CD4-positive, alpha-beta T cell treated with Interleukin-17A for 4 hours (primary cell): ENCODE results near the gene INKA1.
"Not testable (repeated sequence)": the region's sequence is repeated elsewhere in the genome, so short reads cannot be mapped to it uniquely, and the experiment has no call there.

Experiments
- DNase-seq: peaks from one replicate; pipeline ENCODE4 v3.0.0-alpha.2; 2020; ENCODE audit warnings: mixed read lengths

The INKA1 gene

GRCh38 chr3:49813497-49814174 is 10.6 kb downstream of the INKA1 start, which contains the start of gene UBA7:
TSS of gene UBA7 (minus strand) at chr3:49813953. CDS start at chr3:49813787, 166 bp downstream.
- peak; percentile 52 for DNase-seq

GRCh38 chr3:49823131-49823530 is 20.1 kb downstream of the INKA1 start:
- DNase-seq, result not testable (repeated sequence)

- DNase-seq, result no peak
Measured at GRCh38 chr3:49826016-49826415, 23.0 kb downstream of the INKA1 start.

GRCh38 chr3:49831341-49831740 is 28.3 kb downstream of the INKA1 start:
- DNase-seq, result no peak

GRCh38 chr3:49839193-49839809 is 36.2 kb downstream of the INKA1 start:
- peak; percentile 88 for DNase-seq

- DNase-seq, result no peak
Measured at GRCh38 chr3:49840388-49840787, 37.3 kb downstream of the INKA1 start.

GRCh38 chr3:49841126-49841696 is 38.1 kb downstream of the INKA1 start:
- DNase-seq, result peak; percentile 17

- DNase-seq, result no peak
Measured at GRCh38 chr3:49841806-49842205, 38.7 kb downstream of the INKA1 start.

- DNase-seq, result no peak
Measured at GRCh38 chr3:49842843-49843517, 39.9 kb downstream of the INKA1 start.

- no peak for DNase-seq
Measured at GRCh38 chr3:49844464-49845183, 41.6 kb downstream of the INKA1 start.

GRCh38 chr3:49845694-49846093 is 42.6 kb downstream of the INKA1 start:
- no peak for DNase-seq
